ENCODE measurements around the gene ALG9. TPM values are rescaled to one million over a fixed set of nuclear protein-coding genes. Genes with fewer than 3 reads are reported as not detected.
A peak's percentile ranks its signal among the peaks of the same experiment; 100 is the strongest.

Gene ALG9
- total RNA-seq, result 10 to 100 TPM; 10.3 to 22.5 (median 14.9) TPM

- TF ChIP-seq CTCF (IDR thresholded peaks at IDR 0.05 in 4 of 5, conservative IDR thresholded peaks at IDR 0.05 in 1 of 5) (peak in 3 of 5 experiments; percentile 36 to 44 (median 36)), POLR2A (IDR thresholded peaks at IDR 0.05) (peak; percentile 38 to 47)
- Histone ChIP-seq H3K27ac (peak within 1 kb of the TSS; percentile 90 to 95 (median 93)), H3K36me3 (peaks cover 0 to 35% of the 10 kb centered on the region in 2 donors), H3K9me3 (no peaks in the 10 kb centered on the region), H3K4me3 (peak within 1 kb of the TSS; percentile 78 to 96 (median 86)), H3K4me1 (peaks cover 17 to 18% of the 10 kb centered on the region in 2 donors), H3K27me3 (no peaks in the 10 kb centered on the region)
- intact Hi-C loops (cut with DNase I; ENCODE audit: low total_unique reads) (loop anchor here (10.0 kb wide), 1 partner anchor 1444 kb away; the partner anchor contains the start of gene TTC12), in situ Hi-C loops (cut with MboI; ENCODE audit: low sequenced_read_pairs in 4 of 4) (loop anchor here (10.0 kb wide), 5 partner anchors 64 to 214 kb away; partner anchors contain the start of genes DIXDC1 (in 1 of the 4), NKAPD1 (in 1 of the 4), PIH1D2 (in 1 of the 4) and SDHD (in 1 of the 4))
- DNase-seq (peak; percentile 66 to 83), ATAC-seq (peak; percentile 78 to 88)
These were observed at the start of gene ALG9 for GRCh38 chr11:111870886-111871692. Gene ALG9, minus strand, starts transcription at chr11:111871581. Its CDS starts 99 bp downstream, at chr11:111871482.

- Histone ChIP-seq H3K4me3 (no peak overlapping the region), H3K4me1 (peaks cover 65 to 79% of the 10 kb centered on the region in 2 donors), H3K27ac (peak overlapping the region; percentile 91 to 94 (median 92)), H3K36me3 (no peaks in the 10 kb centered on the region), H3K27me3 (no peaks in the 10 kb centered on the region), H3K9me3 (no peaks in the 10 kb centered on the region)
- intact Hi-C loops (cut with DNase I; ENCODE audit: low total_unique reads), result no loop called here
- ATAC-seq, result no peak
- TF ChIP-seq CTCF (IDR thresholded peaks at IDR 0.05 in 4 of 5, conservative IDR thresholded peaks at IDR 0.05 in 1 of 5), result no peak
- no peak for TF ChIP-seq POLR2A (IDR thresholded peaks at IDR 0.05)
- in situ Hi-C loops (cut with MboI; ENCODE audit: low sequenced_read_pairs in 4 of 4), result no loop called here
- no peak for DNase-seq
These were observed 49.5 kb upstream of the ALG9 start for GRCh38 chr11:111920908-111921307.

- ATAC-seq, result peak; percentile 77 to 89
- Histone ChIP-seq H3K4me3 (peak within 1 kb of the TSS; percentile 36 to 45 (median 42)), H3K36me3 (no peaks in the 10 kb centered on the region), H3K27ac (peak within 1 kb of the TSS; percentile 91 to 94 (median 92)), H3K4me1 (peaks cover 53 to 68% of the 10 kb centered on the region in 2 donors), H3K9me3 (no peaks in the 10 kb centered on the region), H3K27me3 (no peaks in the 10 kb centered on the region)
- TF ChIP-seq POLR2A (IDR thresholded peaks at IDR 0.05) (peak; percentile 44 to 47), CTCF (IDR thresholded peaks at IDR 0.05 in 4 of 5, conservative IDR thresholded peaks at IDR 0.05 in 1 of 5) (no peak)
- in situ Hi-C loops (cut with MboI; ENCODE audit: low sequenced_read_pairs in 4 of 4) (no loop called here), intact Hi-C loops (cut with DNase I; ENCODE audit: low total_unique reads) (no loop called here)
- peak; percentile 75 to 90 for DNase-seq
These were observed 47.2 kb upstream of the ALG9 start, which contains the start of gene C11orf52 for GRCh38 chr11:111918390-111919256. Gene C11orf52, plus strand, starts transcription at chr11:111918913. Its CDS starts 60 bp downstream, at chr11:111918973.

GRCh38 chr11:111917788-111918187 lies 46.4 kb upstream of the ALG9 start:
- Histone ChIP-seq H3K36me3 (no peaks in the 10 kb centered on the region), H3K9me3 (no peaks in the 10 kb centered on the region), H3K27me3 (no peaks in the 10 kb centered on the region), H3K27ac (peak overlapping the region; percentile 91 to 94 (median 92)), H3K4me3 (no peak overlapping the region), H3K4me1 (peaks cover 50 to 64% of the 10 kb centered on the region in 2 donors)
- intact Hi-C loops (cut with DNase I; ENCODE audit: low total_unique reads) (no loop called here), in situ Hi-C loops (cut with MboI; ENCODE audit: low sequenced_read_pairs in 4 of 4) (no loop called here)
- TF ChIP-seq CTCF (IDR thresholded peaks at IDR 0.05 in 4 of 5, conservative IDR thresholded peaks at IDR 0.05 in 1 of 5) (no peak), POLR2A (IDR thresholded peaks at IDR 0.05) (no peak)
- no peak for ATAC-seq
- DNase-seq, result no peak
